SJSA1 (cell line): Measurements from ENCODE around the gene PTPN12. TPM values are rescaled to one million over a fixed set of nuclear protein-coding genes. Genes with fewer than 3 reads are reported as not detected.
"Not testable (repeated sequence)": the region's sequence is repeated elsewhere in the genome, so short reads cannot be mapped to it uniquely, and the experiment has no call there.

Experiments
- DNase-seq, 2 experiments: peaks; one replicate each; pipeline ENCODE4 v3.0.0-alpha.2; 2015 to 2020; ENCODE audit warnings: low spot score in 2 of 2, low read depth in 1 of 2
- H3K27ac ChIP-seq: fragments of 250-450 bp; sonication (Bioruptor Pico); 2 replicates; pipeline ENCODE4 v1.5.1; 2020; ENCODE audit warnings: mild to moderate bottlenecking, moderate library complexity
- H3K27me3 ChIP-seq: fragments of 250-450 bp; sonication (Bioruptor Pico); replicated peaks from 2 replicates; pipeline ENCODE4 v1.5.1; 2020; ENCODE audit warnings: mild to moderate bottlenecking, moderate library complexity
- H3K36me3 ChIP-seq: fragments of 250-450 bp; sonication (Bioruptor Pico); 2 replicates; pipeline ENCODE4 v1.5.1; 2020; ENCODE audit warnings: mild to moderate bottlenecking
- H3K4me1 ChIP-seq: fragments of 250-450 bp; sonication (Bioruptor Pico); replicated peaks from 2 replicates; pipeline ENCODE4 v1.6.1; 2021; ENCODE audit warnings: mild to moderate bottlenecking
- H3K4me3 ChIP-seq: fragments of 250-450 bp; sonication (Bioruptor Pico); 2 replicates; pipeline ENCODE4 v1.5.1; 2020; ENCODE audit warnings: mild to moderate bottlenecking
- H3K9me3 ChIP-seq: fragments of 250-450 bp; sonication (Bioruptor Pico); replicated peaks from 2 replicates; pipeline ENCODE4 v1.5.1; 2020; ENCODE audit warnings: mild to moderate bottlenecking
- total RNA-seq: library from RNA; depleted of rRNA; stranded (reverse); fragments of >200 nt; shearing (Covaris generic); gene quantifications from 2 replicates; pipeline ENCODE4 v1.2.3, GENCODE V29; 2014

PTPN12 gene
- total RNA-seq, 1 experiment from 2014 or later: 34.8 TPM

DNA sequence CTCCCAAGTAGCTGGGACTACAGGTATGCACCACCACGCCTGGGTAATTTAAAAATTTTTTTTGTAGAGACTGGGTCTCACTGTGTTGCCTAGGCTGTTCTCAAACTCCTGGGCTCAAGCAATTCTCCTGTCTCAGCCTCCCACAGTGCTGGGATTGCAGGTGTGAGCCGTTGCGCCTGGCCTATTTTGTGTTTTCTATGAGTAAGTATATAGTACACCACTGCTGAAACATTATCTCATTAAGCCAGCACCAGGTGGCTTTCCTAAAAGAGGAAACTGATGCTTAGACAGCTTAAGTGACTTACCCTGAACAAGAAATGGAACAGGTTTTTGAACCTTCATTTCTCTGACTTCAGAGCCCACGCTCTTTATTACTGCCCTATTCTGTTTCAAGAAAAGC lies 7.8 kb upstream of the PTPN12 start:
- no peak for DNase-seq
- Histone ChIP-seq H3K27me3 (no peaks in the 10 kb centered on the region), H3K27ac (no peak overlapping the region), H3K4me1 (no peaks in the 10 kb centered on the region), H3K4me3 (no peak overlapping the region), H3K36me3 (no peaks in the 10 kb centered on the region), H3K9me3 (no peaks in the 10 kb centered on the region)

DNA sequence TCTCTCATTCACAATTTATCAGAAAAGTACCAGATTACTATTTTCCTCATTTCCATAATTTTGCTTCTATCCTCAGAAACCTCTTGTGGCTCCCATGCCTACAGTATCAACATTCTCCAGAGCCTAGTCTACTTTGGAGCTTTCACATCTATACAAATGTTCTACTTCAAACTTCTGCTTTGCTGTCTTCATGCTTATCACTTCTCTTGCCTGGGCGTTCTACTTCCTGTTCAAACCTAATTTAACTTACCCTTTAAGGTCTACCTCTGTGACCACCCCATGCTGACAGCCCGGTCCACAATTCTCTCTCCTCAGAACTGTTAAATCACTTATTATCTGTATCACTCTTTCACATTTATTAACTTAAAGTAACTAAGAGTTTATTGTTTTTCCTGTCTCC lies 6.1 kb upstream of the PTPN12 start:
- no peak for DNase-seq
- Histone ChIP-seq H3K36me3 (no peaks in the 10 kb centered on the region), H3K4me3 (no peak overlapping the region), H3K9me3 (no peaks in the 10 kb centered on the region), H3K27me3 (no peaks in the 10 kb centered on the region), H3K4me1 (no peaks in the 10 kb centered on the region), H3K27ac (no peak overlapping the region)

DNA sequence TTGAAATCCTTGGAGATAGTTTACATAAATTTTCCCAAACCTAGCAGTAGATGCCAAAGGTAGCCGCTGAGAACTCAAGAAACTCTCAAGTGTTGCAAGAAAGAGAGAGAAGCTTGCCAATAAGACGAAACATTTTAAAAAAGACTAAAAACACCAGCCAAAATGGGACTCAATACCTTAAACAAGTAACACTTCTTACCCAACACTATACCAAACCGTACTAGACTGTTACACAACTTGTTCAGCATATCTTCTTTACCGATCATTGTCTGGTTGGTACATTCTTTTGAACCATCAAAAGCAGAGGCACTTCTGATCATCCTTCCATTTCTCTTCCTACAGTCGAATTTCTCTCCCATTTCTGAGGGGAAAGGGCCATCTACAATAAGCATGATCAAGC lies 4.8 kb upstream of the PTPN12 start:
- no peak overlapping the region for H3K27ac ChIP-seq
- H3K36me3 ChIP-seq: no peaks in the 10 kb centered on the region
- H3K4me3 ChIP-seq: no peak overlapping the region
- H3K27me3 ChIP-seq: no peaks in the 10 kb centered on the region
- no peak for DNase-seq
- H3K9me3 ChIP-seq: no peaks in the 10 kb centered on the region
- H3K4me1 ChIP-seq: no peaks in the 10 kb centered on the region

DNA sequence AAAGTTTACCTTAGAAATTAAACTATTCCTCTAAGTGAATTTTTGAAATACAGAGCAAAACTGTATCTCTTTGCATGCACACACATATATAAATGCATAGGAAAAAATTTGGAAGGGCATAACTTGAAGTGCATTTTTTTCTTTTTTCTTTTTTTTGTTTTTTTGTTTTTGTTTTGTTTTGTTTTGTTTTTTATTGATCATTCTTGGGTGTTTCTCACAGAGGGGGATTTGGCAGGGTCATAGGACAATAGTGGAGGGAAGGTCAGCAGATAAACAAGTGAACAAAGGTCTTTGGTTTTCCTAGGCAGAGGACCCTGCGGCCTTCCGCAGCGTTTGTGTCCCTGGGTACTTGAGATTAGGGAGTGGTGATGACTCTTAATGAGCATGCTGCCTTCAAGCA lies 4.4 kb upstream of the PTPN12 start:
- not testable (repeated sequence) for H3K9me3 ChIP-seq, H3K27ac ChIP-seq, H3K4me3 ChIP-seq, H3K36me3 ChIP-seq, H3K27me3 ChIP-seq, DNase-seq, H3K4me1 ChIP-seq

DNA sequence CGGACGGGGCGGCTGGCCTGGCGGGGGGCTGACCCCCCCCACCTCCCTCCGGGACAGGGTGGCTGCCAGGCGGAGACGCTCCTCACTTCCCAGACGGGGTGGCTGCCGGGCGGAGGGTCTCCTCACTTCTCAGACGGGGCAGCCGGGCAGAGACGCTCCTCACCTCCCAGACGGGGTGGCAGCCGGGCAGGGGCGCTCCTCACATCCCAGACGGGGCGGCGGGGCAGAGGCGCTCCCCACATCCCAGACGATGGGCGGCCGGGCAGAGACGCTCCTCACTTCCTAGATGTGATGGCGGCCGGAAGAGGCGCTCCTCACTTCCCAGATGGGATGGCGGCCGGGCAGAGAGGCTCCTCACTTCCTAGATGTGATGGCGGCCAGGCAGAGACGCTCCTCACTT lies 3.0 kb upstream of the PTPN12 start:
- not testable (repeated sequence) for H3K36me3 ChIP-seq, H3K4me3 ChIP-seq, H3K27me3 ChIP-seq, H3K9me3 ChIP-seq, H3K27ac ChIP-seq, H3K4me1 ChIP-seq, DNase-seq

DNA sequence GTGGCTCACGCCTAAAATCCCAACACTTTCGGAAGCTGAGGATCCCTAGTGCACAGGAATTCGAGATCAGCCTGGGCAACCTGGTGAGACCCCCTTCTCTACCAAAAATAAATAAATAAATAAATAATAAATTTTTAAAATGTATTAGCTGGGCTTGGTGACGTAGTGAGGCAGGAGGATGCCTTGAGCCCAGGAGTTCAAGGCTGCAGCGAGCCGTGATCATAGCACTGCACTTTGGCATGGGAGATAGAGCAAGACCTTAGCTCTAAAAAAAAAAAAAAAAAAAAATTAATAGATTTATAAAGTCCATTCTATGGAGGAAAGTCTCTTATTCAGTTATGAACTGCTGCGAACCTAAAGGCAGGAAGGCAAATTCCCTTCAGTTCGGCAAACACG lies 1.1 kb upstream of the PTPN12 start:
- no peak for DNase-seq
- peak overlapping the region; percentile 57; the same call in 1 of the 2 replicates for H3K27ac ChIP-seq
- no peaks in the 10 kb centered on the region for H3K9me3 ChIP-seq
- no peaks in the 10 kb centered on the region for H3K27me3 ChIP-seq
- peaks cover 12% of the 10 kb centered on the region for H3K36me3 ChIP-seq
- peaks cover 12% of the 10 kb centered on the region for H3K4me1 ChIP-seq
- peak overlapping the region; percentile 88 for H3K4me3 ChIP-seq

DNA sequence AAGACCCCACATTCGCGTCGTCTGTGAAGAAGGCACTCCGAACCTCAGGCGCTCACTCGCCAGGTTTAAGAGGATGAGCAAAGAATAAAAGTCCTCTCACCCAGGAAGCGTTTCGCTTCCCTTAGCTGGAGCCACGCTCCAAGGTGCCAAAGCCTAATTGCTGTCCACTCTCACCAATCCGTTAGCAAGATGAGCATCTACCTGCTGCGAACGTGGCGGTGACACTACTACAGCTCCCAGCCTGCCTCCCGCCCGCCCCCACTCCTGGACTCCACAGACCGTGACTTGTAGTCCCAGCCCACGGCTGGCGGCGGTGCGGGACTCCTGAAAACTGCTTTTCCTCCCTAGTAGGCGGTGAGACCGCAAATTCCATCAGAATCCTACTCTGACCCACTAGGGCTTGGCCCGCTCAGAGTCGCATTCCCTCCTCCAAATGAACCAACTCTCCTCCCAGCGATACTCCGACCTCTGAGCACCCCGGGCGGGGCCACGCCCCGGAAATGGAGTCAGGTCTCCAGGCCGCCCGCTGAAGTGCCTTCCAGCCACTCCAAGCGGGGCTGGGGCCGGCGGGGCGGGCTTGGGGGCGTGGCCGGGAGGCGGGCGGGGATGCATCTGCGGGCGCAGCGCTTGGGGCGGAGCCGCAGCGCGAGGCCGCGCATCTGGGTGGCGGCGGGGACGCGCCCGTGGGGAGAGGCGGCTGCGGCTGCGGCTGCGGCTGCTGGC lies 521 bp upstream of the PTPN12 start:
- Histone ChIP-seq H3K4me3 (peak overlapping the region; percentile 88), H3K36me3 (peaks cover 17% of the 10 kb centered on the region), H3K9me3 (no peaks in the 10 kb centered on the region), H3K4me1 (peaks cover 12% of the 10 kb centered on the region), H3K27me3 (no peaks in the 10 kb centered on the region), H3K27ac (peak overlapping the region; percentile 57)
- peak; percentile 88 to 97 for DNase-seq

DNA sequence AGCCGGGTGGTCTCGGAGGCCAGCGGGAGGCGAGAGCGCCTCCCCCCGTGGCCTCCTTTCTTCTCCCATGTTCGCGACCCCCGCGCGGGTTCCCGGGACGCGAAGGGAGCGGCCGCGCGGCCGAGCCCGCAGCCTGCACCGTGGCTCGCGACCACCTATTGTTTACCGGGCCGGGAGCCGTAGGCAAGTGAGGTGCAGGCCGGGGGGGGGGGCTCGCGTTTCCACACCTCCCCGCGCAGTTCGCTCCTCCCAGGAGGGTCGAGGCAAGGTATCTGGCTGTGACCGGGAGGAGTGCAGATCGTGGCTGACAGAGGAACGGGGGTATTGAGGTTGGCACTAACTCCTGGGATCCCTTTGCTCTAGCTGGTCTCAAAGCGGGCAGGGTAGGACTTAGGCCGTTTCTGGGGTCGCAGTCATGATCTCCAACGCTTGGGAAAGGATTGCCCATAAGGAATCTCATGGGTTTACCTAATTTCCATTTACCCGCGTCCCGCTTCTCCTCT lies 734 bp downstream of the PTPN12 start:
- peak in 1 of 2 experiments; percentile 61 for DNase-seq
- peaks cover 21% of the 10 kb centered on the region for H3K36me3 ChIP-seq
- no peaks in the 10 kb centered on the region for H3K27me3 ChIP-seq
- peaks cover 18% of the 10 kb centered on the region for H3K4me1 ChIP-seq
- H3K4me3 ChIP-seq: peak overlapping the region; percentile 88
- H3K9me3 ChIP-seq: no peaks in the 10 kb centered on the region
- peak overlapping the region; percentile 89 for H3K27ac ChIP-seq

DNA sequence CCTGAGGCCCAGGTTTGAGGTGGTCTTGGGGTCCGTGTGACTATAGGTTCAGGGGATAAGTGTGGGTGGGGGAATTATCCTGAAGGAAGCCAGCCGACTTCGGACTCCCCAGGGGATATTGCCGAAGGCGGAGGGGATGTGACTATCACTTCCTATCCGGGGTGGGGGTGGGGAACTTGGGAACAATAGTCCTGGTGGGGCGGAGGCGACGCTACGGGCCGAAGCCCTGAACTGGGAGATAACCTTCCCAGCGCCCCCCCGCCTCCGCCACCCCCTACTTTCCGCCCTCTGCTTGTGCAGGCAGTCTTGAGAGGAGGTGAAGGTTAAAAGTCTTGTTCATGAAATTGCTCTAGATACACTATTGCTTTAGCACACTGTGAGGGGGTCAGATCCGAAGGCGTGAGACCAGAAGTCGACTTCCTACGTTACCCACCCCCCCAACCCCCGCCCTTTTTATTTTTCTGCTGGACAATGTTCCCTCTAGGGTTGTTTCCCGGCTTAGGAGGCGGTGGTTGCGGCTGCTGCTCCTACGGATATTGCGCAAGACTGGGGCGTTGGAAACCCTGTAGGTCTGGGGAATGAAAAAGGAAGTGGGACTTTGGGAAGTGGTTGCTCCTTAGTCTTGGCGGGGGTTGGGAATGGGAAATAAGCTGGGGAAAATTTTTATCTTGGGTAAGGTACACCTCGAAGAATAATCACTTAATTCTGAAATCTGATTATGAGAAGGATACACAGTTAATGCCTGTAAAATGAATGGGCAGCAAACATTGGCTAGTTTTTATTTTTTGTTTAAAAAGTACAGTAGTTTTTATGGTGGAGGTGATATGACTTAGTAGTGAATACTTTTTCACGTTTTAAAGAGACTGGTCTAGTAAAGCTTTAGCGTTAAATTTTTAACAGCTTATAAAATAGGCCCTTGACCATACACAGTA lies 1.5 kb downstream of the PTPN12 start:
- peaks cover 21% of the 10 kb centered on the region for H3K36me3 ChIP-seq
- H3K4me3 ChIP-seq: peak overlapping the region; percentile 88
- H3K9me3 ChIP-seq: no peaks in the 10 kb centered on the region
- H3K27ac ChIP-seq: peak overlapping the region; percentile 89
- peaks cover 19% of the 10 kb centered on the region for H3K4me1 ChIP-seq
- peak; percentile 86 to 90 for DNase-seq
- no peaks in the 10 kb centered on the region for H3K27me3 ChIP-seq

DNA sequence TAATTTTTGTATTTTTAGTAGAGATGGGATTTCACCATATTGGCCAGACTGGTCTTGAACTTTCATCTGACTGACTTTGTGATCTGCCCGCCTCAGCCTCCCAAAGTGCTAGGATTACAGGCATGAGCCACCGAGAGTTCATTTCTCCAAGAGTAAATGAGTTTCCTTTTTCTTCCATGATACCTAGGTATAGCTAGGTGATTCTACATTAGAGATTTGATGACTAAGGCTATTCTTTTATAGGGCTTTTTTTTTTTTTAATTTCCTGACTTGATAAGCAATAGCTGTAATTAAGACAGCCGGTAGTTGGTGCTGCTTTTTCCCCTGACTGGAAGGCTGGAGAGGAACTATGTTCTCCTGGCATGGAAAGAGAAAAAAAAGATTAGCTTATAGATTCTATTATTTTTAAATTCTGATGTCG lies 3.3 kb downstream of the PTPN12 start:
- no peak for DNase-seq
- Histone ChIP-seq H3K4me3 (no peak overlapping the region), H3K9me3 (no peaks in the 10 kb centered on the region), H3K27ac (no peak overlapping the region), H3K36me3 (peaks cover 25% of the 10 kb centered on the region), H3K4me1 (peaks cover 24% of the 10 kb centered on the region), H3K27me3 (no peaks in the 10 kb centered on the region)

DNA sequence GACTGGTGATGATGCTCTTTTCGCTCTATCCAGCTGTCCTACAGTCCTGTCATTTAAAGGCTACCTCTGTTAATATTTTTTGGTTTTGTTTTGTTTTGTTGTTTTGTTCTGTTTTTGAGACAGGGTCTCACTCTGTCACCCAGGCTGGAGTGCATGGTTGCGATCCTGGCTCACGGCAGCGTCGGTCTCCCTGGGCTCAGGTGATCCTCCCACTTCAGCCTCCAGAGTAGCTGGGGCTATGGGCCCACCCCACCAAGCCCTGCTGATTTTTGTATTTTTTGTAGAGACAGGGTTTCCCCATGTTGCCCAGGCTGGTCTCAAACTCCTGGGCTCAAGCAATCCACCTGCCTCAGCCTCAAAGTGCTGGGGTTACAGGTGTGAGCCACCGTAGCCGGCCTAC lies 3.9 kb downstream of the PTPN12 start:
- not testable (repeated sequence) for DNase-seq, H3K4me3 ChIP-seq, H3K27ac ChIP-seq, H3K9me3 ChIP-seq, H3K27me3 ChIP-seq
- Histone ChIP-seq H3K4me1 (peaks cover 24% of the 10 kb centered on the region), H3K36me3 (peaks cover 25% of the 10 kb centered on the region)

DNA sequence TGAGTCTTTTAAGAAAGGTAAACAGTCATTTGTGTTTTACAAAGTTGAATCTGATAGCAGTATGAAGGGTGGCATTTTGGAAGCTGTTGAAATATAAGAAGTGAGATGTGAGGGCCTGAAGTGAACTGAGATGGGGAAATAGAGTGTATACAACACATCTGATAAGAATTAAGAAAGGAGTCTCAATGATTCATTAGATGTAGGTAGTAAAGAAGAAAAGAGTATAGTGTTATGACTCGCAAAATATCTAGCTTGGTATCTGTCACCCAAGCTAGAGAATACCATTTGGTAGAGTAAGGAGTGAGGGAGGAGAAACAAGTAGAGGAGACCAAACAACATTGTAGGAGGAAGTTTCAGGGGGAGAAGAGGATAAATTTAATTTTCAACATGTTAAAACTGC lies 5.3 kb downstream of the PTPN12 start:
- H3K27me3 ChIP-seq: no peaks in the 10 kb centered on the region
- no peak overlapping the region for H3K4me3 ChIP-seq
- no peak for DNase-seq
- no peak overlapping the region for H3K27ac ChIP-seq
- no peaks in the 10 kb centered on the region for H3K9me3 ChIP-seq
- peaks cover 24% of the 10 kb centered on the region for H3K36me3 ChIP-seq
- H3K4me1 ChIP-seq: peaks cover 24% of the 10 kb centered on the region

DNA sequence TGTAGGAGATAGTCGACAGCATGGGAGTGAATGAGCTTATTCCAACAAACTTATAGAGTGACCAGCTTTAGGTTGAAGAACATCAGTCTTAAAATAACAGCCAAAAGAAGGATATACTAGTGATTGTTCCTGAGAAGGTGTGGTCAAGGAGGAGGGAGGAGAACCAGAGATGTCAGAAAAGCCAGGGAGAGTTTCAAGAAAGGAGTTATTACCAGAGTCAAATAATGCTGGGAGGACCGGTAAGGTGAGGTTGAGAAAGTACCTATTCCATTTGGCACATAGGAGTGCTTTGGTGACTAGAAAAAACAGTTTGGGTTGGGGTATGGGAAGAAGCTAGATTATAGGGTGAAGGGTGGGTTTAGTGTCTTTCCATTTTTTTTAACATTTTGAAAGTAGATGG lies 5.8 kb downstream of the PTPN12 start:
- Histone ChIP-seq H3K4me1 (peaks cover 24% of the 10 kb centered on the region), H3K4me3 (no peak overlapping the region), H3K9me3 (no peaks in the 10 kb centered on the region), H3K36me3 (peaks cover 19% of the 10 kb centered on the region), H3K27me3 (no peaks in the 10 kb centered on the region), H3K27ac (no peak overlapping the region)
- DNase-seq: no peak

DNA sequence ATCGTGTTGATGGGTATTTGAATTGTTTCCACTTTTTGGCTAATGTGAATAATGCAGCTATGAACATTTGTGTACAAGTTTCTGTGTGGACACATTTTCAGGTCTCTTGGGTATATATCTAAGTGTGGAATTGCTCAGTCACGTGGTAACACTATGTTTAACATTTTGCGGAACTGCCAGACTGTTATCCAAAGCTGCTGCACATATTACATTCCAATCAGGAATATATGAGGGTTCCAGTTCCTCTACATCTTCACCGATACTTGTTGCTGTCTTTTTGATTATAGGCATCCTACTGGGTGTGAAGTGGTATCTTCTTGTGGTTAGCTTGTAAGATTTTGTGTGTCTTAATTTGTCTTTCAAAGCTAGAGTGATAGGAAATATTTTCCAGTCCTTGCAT lies 6.8 kb downstream of the PTPN12 start:
- Histone ChIP-seq H3K27me3 (no peaks in the 10 kb centered on the region), H3K9me3 (no peaks in the 10 kb centered on the region), H3K4me1 (peaks cover 24% of the 10 kb centered on the region), H3K4me3 (no peak overlapping the region), H3K36me3 (peaks cover 16% of the 10 kb centered on the region), H3K27ac (no peak overlapping the region)
- no peak for DNase-seq
